ENCODE data around the gene GCK. TPM values are rescaled to one million over a fixed set of nuclear protein-coding genes. Genes with fewer than 3 reads are reported as not detected.
"Not testable (repeated sequence)": the region's sequence is repeated elsewhere in the genome, so short reads cannot be mapped to it uniquely, and the experiment has no call there.

The GCK gene
- total and polyA plus RNA-seq, 9 donors, result 3.2 to 9.5 (median 4.9) TPM

DNA sequence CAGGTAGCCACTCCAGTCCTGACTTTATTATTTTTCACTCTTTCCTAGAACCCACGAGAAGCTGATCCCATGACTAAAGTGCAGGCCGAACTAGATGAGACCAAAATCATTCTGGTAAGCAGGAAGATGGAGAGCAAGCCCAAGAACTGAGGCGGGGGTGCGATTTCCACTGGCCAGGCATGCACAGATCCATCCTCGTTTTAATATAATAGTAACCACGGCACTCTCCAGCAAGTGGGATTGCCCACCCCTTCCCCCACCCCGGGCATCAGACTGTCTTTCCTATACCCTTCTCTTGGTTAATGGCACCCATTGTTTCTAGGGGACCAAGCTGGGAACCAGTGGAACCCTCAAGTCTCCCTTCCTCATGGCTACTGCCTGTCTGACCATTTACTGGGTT, 18.8 kb upstream of the GCK start:
- no peaks in the 10 kb centered on the region for H3K9me3 ChIP-seq (replicated peaks; ENCODE audit: control insufficient read depth, low read depth, low read length)
- peaks cover 83% of the 10 kb centered on the region for H3K36me3 ChIP-seq (ENCODE audit: control insufficient read depth, insufficient read depth, low read length)
- H3K27ac ChIP-seq (ENCODE audit: low read length), result no peak overlapping the region
- no peak for DNase-seq
- H3K27me3 ChIP-seq (ENCODE audit: control insufficient read depth, insufficient read depth, low read length), result no peaks in the 10 kb centered on the region
- WGBS (ENCODE audit: insufficient coverage), result 91% methylated on average over 7 of the region's 7 CpGs
- no peak overlapping the region for H3K4me3 ChIP-seq (ENCODE audit: low read length)
- H3K4me1 ChIP-seq (ENCODE audit: control insufficient read depth, insufficient read depth, low read length), result peaks cover 5% of the 10 kb centered on the region

DNA sequence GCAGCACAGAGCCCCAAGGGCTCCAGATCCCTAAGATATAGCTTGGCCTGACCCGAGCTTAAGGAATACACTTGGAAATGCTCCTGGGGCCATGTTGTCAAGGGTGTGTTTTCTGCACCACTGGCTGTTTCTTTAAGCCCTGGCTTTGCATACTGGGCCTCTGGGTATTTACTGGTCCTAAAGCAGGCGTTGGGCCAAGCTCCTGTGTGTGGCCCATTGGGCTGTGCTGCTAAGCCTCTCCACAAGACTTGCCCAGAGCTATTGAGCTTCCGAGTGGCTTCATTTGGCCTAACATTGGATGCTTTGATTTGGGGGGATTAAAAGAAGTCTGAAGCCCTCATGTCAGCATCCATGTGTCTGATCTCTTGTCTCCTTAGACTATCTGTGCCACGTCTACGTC, 16.8 kb upstream of the GCK start:
- DNase-seq, result no peak
- no peak overlapping the region for H3K4me3 ChIP-seq (ENCODE audit: low read length)
- WGBS (ENCODE audit: insufficient coverage), result 82% methylated on average over 5 of the region's 5 CpGs
- H3K27ac ChIP-seq (ENCODE audit: low read length), result no peak overlapping the region
- no peaks in the 10 kb centered on the region for H3K27me3 ChIP-seq (ENCODE audit: control insufficient read depth, insufficient read depth, low read length)
- H3K36me3 ChIP-seq (ENCODE audit: control insufficient read depth, insufficient read depth, low read length), result peaks cover 64% of the 10 kb centered on the region
- H3K4me1 ChIP-seq (ENCODE audit: control insufficient read depth, insufficient read depth, low read length), result peaks cover 3% of the 10 kb centered on the region
- H3K9me3 ChIP-seq (replicated peaks; ENCODE audit: control insufficient read depth, low read depth, low read length), result no peaks in the 10 kb centered on the region

DNA sequence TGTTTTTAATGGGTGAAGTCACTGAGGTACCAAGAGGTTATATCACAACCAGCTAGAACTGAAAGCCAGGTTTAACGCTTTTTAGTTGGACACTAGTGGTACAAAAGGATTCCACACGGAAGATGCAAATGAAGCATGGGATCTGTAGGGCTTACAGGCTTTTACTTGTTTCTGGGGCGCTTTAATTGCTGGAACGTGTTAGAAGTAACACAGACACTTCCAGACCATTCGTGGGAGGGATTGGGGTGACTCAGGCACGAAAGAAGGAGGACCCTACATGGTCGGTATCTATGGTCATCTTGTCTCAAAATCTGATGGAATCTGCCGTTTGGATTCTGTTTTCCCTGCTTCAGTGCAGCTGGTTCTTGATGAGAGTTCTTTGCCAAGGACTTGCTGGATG, 12.6 kb upstream of the GCK start:
- no peak overlapping the region for H3K27ac ChIP-seq (ENCODE audit: low read length)
- peaks cover 3% of the 10 kb centered on the region for H3K4me1 ChIP-seq (ENCODE audit: control insufficient read depth, insufficient read depth, low read length)
- DNase-seq, result no peak
- H3K27me3 ChIP-seq (ENCODE audit: control insufficient read depth, insufficient read depth, low read length), result no peaks in the 10 kb centered on the region
- H3K4me3 ChIP-seq (ENCODE audit: low read length), result peak overlapping the region; percentile 88
- 26% methylated on average over 7 of the region's 8 CpGs for whole genome bisulfite sequencing (ENCODE audit: insufficient coverage)
- H3K36me3 ChIP-seq (ENCODE audit: control insufficient read depth, insufficient read depth, low read length), result peaks cover 24% of the 10 kb centered on the region
- no peaks in the 10 kb centered on the region for H3K9me3 ChIP-seq (replicated peaks; ENCODE audit: control insufficient read depth, low read depth, low read length)

DNA sequence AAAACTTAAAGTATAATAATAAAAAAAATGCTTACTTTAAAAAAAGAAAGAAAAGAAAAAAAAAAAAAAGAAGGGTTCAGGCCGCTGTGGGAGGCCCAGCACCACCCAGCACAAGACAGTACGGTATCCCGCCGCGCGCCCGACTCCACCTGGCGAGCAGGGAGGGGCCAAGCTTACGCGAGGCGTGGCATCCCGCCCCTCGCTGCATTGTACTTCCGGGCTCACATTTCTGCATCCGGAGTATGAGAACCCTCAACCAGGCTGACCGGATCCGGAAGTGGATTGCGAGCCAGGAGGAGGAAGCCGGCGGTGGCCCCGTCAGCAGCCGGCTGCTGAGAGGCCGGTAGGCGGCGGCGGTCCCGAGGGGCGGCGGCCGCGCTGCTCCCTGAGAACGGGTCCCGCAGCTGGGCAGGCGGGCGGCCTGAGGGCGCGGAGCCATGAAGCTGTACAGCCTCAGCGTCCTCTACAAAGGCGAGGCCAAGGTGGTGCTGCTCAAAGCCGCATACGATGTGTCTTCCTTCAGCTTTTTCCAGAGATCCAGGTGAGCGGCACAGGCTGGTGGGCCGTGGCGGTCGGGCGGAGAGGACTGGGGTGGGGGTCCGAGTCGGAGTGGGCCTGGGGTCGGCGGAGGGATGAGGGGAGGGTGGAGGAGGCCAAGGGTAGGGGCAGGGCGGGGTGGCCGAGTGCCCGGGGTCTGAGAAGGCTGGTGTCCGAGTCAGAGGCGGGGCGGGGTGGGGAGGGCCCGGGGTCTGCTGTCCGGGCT, 11.6 kb upstream of the GCK start, which contains the start of gene YKT6:
Gene YKT6, plus strand, starts transcription at position 280 of the 763 bp plus-strand sequence. Its CDS starts 158 bp downstream, at position 438.
- DNase-seq, result peak; percentile 98
- no peaks in the 10 kb centered on the region for H3K27me3 ChIP-seq (ENCODE audit: control insufficient read depth, insufficient read depth, low read length)
- 0% methylated on average over 46 of the region's 58 CpGs for WGBS (ENCODE audit: insufficient coverage)
- H3K9me3 ChIP-seq (replicated peaks; ENCODE audit: control insufficient read depth, low read depth, low read length), result no peaks in the 10 kb centered on the region
- H3K4me1 ChIP-seq (ENCODE audit: control insufficient read depth, insufficient read depth, low read length), result peaks cover 11% of the 10 kb centered on the region
- peak within 1 kb of the TSS; percentile 74 for H3K27ac ChIP-seq (ENCODE audit: low read length)
- H3K4me3 ChIP-seq (ENCODE audit: low read length), result peak within 1 kb of the TSS; percentile 88
- H3K36me3 ChIP-seq (ENCODE audit: control insufficient read depth, insufficient read depth, low read length), result peaks cover 14% of the 10 kb centered on the region

DNA sequence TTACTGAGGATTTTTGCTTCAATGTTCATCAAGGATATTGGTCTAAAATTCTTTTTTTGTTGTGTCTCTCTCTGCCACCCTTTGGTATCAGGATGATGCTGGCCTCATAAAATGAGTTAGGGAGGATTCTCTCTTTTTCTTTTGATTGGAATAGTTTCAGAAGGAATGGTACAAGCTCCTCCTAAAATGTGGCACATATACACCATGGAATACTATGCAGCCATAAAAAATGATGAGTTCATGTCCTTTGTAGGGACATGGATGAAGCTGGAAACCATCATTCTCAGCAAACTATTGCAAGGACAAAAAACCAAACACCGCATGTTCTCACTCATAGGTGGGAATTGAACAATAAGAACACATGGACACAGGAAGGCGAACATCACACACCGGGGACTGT, 10.9 kb upstream of the GCK start:
- not testable (repeated sequence) for H3K4me3 ChIP-seq (ENCODE audit: low read length); H3K27me3 ChIP-seq (ENCODE audit: control insufficient read depth, insufficient read depth, low read length); H3K36me3 ChIP-seq (ENCODE audit: control insufficient read depth, insufficient read depth, low read length); DNase-seq; H3K27ac ChIP-seq (ENCODE audit: low read length); H3K9me3 ChIP-seq (replicated peaks; ENCODE audit: control insufficient read depth, low read depth, low read length)
- WGBS (ENCODE audit: insufficient coverage), result no CpG with 5 or more reads among the region's 3 CpGs
- peaks cover 11% of the 10 kb centered on the region for H3K4me1 ChIP-seq (ENCODE audit: control insufficient read depth, insufficient read depth, low read length)

DNA sequence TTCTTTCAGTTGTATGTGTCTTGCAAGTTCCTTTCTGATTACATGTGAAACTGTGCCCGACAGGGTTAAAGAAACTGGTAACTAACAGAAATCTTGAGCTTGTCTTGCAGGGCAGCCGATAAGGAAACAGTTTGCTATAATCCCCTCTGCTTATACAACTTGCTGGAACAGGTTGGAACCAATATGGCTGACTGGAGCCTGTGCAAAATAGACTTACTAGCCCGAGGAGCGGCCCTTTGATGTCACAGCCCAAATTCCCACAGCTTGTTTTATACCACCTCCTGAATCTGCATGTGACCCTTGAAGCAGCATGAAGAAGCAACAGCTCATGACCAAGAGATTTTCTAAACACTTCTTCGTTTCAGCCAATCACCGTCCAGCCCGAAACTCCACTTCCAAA, 8.2 kb upstream of the GCK start:
- 86% methylated on average over 7 of the region's 7 CpGs for WGBS (ENCODE audit: insufficient coverage)
- Histone ChIP-seq H3K4me1 (ENCODE audit: control insufficient read depth, insufficient read depth, low read length) (peaks cover 11% of the 10 kb centered on the region), H3K9me3 (replicated peaks; ENCODE audit: control insufficient read depth, low read depth, low read length) (no peaks in the 10 kb centered on the region), H3K27me3 (ENCODE audit: control insufficient read depth, insufficient read depth, low read length) (no peaks in the 10 kb centered on the region), H3K4me3 (ENCODE audit: low read length) (no peak overlapping the region), H3K27ac (ENCODE audit: low read length) (no peak overlapping the region), H3K36me3 (ENCODE audit: control insufficient read depth, insufficient read depth, low read length) (no peaks in the 10 kb centered on the region)
- DNase-seq, result no peak

DNA sequence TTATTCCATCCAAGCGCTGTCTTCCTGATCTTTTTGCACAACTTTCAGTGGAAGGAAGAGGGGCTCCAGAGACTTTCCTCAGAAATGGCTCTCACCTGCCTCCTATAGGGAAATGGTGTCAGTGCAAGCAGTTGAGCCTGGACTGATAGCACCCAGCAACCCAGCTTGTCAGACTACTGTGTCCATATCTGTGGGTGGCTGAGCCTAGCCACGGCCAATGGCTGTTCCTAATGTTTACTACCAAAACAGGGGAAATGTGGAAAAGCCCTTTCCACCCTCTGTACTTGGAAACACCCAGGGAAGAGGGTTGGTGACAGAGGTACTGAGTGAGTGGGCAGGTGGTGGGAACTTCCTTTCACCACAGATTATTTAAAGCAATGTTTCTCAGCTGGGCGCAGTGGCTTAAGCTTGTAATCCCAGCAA, 7.2 kb upstream of the GCK start:
- no CpG with 5 or more reads among the region's 3 CpGs for WGBS (ENCODE audit: insufficient coverage)
- Histone ChIP-seq H3K27ac (ENCODE audit: low read length) (peak overlapping the region; percentile 13), H3K36me3 (ENCODE audit: control insufficient read depth, insufficient read depth, low read length) (no peaks in the 10 kb centered on the region), H3K27me3 (ENCODE audit: control insufficient read depth, insufficient read depth, low read length) (peaks cover 3% of the 10 kb centered on the region), H3K4me1 (ENCODE audit: control insufficient read depth, insufficient read depth, low read length) (peaks cover 8% of the 10 kb centered on the region), H3K9me3 (replicated peaks; ENCODE audit: control insufficient read depth, low read depth, low read length) (no peaks in the 10 kb centered on the region), H3K4me3 (ENCODE audit: low read length) (no peak overlapping the region)
- peak; percentile 68 for DNase-seq

DNA sequence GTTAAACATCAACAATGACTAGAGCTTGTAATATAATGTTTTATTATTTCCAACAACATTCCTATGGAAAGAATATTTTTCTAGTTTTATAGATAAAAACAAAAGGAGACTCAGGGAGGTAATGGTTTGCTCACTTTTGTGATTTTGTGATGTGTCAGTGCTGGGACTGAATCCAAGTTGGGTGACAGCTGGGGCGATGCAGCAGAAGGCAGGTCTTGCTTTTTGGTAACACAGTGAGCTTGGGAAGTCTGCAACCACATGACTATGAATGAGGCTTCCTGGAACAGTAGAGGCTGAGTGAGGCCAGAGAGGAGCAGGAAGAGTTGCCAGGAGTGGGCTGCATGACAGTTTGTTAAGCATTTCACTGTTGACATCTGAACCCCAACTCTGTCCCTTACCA, 6.7 kb upstream of the GCK start:
- peaks cover 8% of the 10 kb centered on the region for H3K4me1 ChIP-seq (ENCODE audit: control insufficient read depth, insufficient read depth, low read length)
- WGBS (ENCODE audit: insufficient coverage), result no CpG with 5 or more reads among the region's 1 CpG
- DNase-seq, result peak; percentile 64
- peaks cover 3% of the 10 kb centered on the region for H3K27me3 ChIP-seq (ENCODE audit: control insufficient read depth, insufficient read depth, low read length)
- no peaks in the 10 kb centered on the region for H3K9me3 ChIP-seq (replicated peaks; ENCODE audit: control insufficient read depth, low read depth, low read length)
- no peak overlapping the region for H3K4me3 ChIP-seq (ENCODE audit: low read length)
- peak overlapping the region; percentile 18 for H3K27ac ChIP-seq (ENCODE audit: low read length)
- no peaks in the 10 kb centered on the region for H3K36me3 ChIP-seq (ENCODE audit: control insufficient read depth, insufficient read depth, low read length)

DNA sequence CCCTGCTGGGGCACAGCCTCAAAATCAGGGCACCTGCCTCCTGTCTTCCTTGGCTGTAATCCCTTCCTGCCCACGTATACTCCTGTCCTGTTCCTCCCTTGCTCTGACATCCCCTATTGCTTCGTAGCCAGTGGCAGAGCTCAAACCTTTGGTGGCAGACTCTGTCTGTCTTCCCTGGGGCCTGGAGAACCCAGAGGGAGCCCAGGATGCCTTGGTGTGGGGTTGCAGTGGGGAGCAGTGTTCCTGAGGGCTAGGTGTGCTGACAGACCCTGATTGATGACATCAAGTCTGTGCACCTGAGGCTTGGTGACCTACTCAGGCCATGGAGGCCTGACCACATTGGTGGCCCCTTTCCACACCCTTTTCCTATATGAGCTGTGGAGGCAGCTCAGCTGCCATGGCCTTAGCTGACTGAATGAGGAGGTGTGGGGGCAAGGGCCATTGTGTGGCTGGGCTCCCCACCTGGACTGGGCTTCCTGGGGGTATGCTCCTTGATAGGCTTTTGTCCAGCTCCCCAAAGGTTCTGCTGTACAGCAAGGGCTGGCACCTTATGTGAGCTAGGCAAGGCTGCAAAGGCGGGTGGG, 5.4 kb upstream of the GCK start:
- H3K36me3 ChIP-seq (ENCODE audit: control insufficient read depth, insufficient read depth, low read length), result no peaks in the 10 kb centered on the region

DNA sequence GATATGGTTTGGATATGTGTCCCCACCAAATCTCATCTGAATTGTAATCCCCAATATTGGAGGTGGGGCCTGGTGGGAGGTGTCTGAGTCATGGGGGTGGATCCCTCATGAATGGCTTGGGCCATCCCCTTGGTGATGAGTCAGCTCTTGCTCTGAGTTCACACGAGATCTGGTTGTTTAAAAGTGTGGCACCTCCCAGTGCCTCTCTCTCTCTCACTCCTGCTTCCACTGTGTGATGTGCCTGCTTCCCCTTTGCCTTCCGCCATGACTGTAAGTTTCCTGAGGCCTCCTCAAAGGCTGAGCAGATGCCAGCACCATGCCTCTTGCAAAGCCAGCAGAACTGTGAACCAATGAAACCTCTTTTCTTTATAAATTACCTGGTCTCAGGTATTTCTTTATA, 4.8 kb upstream of the GCK start:
- 57% methylated on average over 2 of the region's 2 CpGs for WGBS (ENCODE audit: insufficient coverage)
- DNase-seq, result no peak
- Histone ChIP-seq H3K27me3 (ENCODE audit: control insufficient read depth, insufficient read depth, low read length) (peaks cover 5% of the 10 kb centered on the region), H3K27ac (ENCODE audit: low read length) (no peak overlapping the region), H3K4me1 (ENCODE audit: control insufficient read depth, insufficient read depth, low read length) (peaks cover 8% of the 10 kb centered on the region), H3K36me3 (ENCODE audit: control insufficient read depth, insufficient read depth, low read length) (no peaks in the 10 kb centered on the region), H3K4me3 (ENCODE audit: low read length) (no peak overlapping the region), H3K9me3 (replicated peaks; ENCODE audit: control insufficient read depth, low read depth, low read length) (no peaks in the 10 kb centered on the region)

More for the DNA sequence above, 5.4 kb upstream of the GCK start:
- 83% methylated on average over 1 of the region's 3 CpGs for WGBS (ENCODE audit: insufficient coverage)
- DNase-seq, result no peak
- no peaks in the 10 kb centered on the region for H3K9me3 ChIP-seq (replicated peaks; ENCODE audit: control insufficient read depth, low read depth, low read length)
- no peak overlapping the region for H3K27ac ChIP-seq (ENCODE audit: low read length)
- H3K4me1 ChIP-seq (ENCODE audit: control insufficient read depth, insufficient read depth, low read length), result peaks cover 8% of the 10 kb centered on the region
- H3K27me3 ChIP-seq (ENCODE audit: control insufficient read depth, insufficient read depth, low read length), result peaks cover 5% of the 10 kb centered on the region
- no peak overlapping the region for H3K4me3 ChIP-seq (ENCODE audit: low read length)
